Endometrial microvascular endothelial cells (primary cell): ENCODE measurements around the gene TUBA3D. TPM values are rescaled to one million over a fixed set of nuclear protein-coding genes. Genes with fewer than 3 reads are reported as not detected.
"Not testable (repeated sequence)": the region's sequence is repeated elsewhere in the genome, so short reads cannot be mapped to it uniquely, and the experiment has no call there.

ENCODE experiments used
- in situ Hi-C: cut with HindIII; loops from 2 replicates; pipeline ENCODE4 v1.10.0; 2017; ENCODE audit warnings: low sequenced_read_pairs, low pct_unique_long_range_greater_than_20kb; ENCODE audit errors: inconsistent ontology term
- total RNA-seq: library from RNA; depleted of rRNA; stranded (reverse); fragments of >200 nt; gene quantifications from one replicate; pipeline ENCODE4 v1.2.3, GENCODE V29; 2015; ENCODE audit errors: inconsistent ontology term

Gene TUBA3D
- total RNA-seq, 1 donor from 2014 or later, result not detected

- in situ Hi-C loops, result not testable (repeated sequence)
These were observed 6.7 kb downstream of the TUBA3D start for GRCh38 chr2:131482506-131483155.

GRCh38 chr2:131483981-131484820 lies 8.3 kb downstream of the TUBA3D start:
- in situ Hi-C loops, result not testable (repeated sequence)

- in situ Hi-C loops, result not testable (repeated sequence)
These were observed 9.1 kb downstream of the TUBA3D start for GRCh38 chr2:131484906-131485460.

GRCh38 chr2:131486201-131486902 lies 10.4 kb downstream of the TUBA3D start:
- in situ Hi-C loops, result not testable (repeated sequence)

GRCh38 chr2:131488306-131489205 lies 12.6 kb downstream of the TUBA3D start:
- in situ Hi-C loops, result no loop called here

GRCh38 chr2:131490616-131491468 lies 14.9 kb downstream of the TUBA3D start:
- in situ Hi-C loops, result not testable (repeated sequence)

- in situ Hi-C loops, result not testable (repeated sequence)
These were observed 15.5 kb downstream of the TUBA3D start for GRCh38 chr2:131491469-131491836.

GRCh38 chr2:131492015-131492417 lies 16.1 kb downstream of the TUBA3D start, which contains the start of gene MZT2A:
TSS of gene MZT2A (minus strand) at chr2:131492397. CDS start at chr2:131492376, 21 bp downstream.
- in situ Hi-C loops, result not testable (repeated sequence)

- in situ Hi-C loops, result no loop called here
These were observed 16.7 kb downstream of the TUBA3D start for GRCh38 chr2:131492418-131493198.

- in situ Hi-C loops, result no loop called here
These were observed 17.5 kb downstream of the TUBA3D start for GRCh38 chr2:131493199-131493968.

- in situ Hi-C loops, result not testable (repeated sequence)
These were observed 19.6 kb downstream of the TUBA3D start for GRCh38 chr2:131495506-131495905.

- in situ Hi-C loops, result not testable (repeated sequence)
These were observed 22.5 kb downstream of the TUBA3D start for GRCh38 chr2:131498321-131498973.

- in situ Hi-C loops, result not testable (repeated sequence)
These were observed 27.7 kb downstream of the TUBA3D start for GRCh38 chr2:131503587-131503986.

GRCh38 chr2:131504082-131504750 lies 28.3 kb downstream of the TUBA3D start:
- in situ Hi-C loops, result not testable (repeated sequence)

GRCh38 chr2:131509615-131510014 lies 33.7 kb downstream of the TUBA3D start:
- in situ Hi-C loops, result no loop called here
